ENCODE measurements around the gene ARL11. TPM values are rescaled to one million over a fixed set of nuclear protein-coding genes. Genes with fewer than 3 reads are reported as not detected.
"Not testable (repeated sequence)": the region's sequence is repeated elsewhere in the genome, so short reads cannot be mapped to it uniquely, and the experiment has no call there.

ARL11 gene
- polyA plus RNA-seq (2013, experiment 1 of 2; ENCODE audit: insufficient read length) = 0.02 TPM
- not detected for polyA plus RNA-seq (2013, experiment 2 of 2; ENCODE audit: insufficient read length)

- DNase-seq = no peak
Measured at GRCh38 chr13:49627831-49628652, at the start of gene ARL11. ARL11 (plus strand) TSS chr13:49628507; CDS start chr13:49630448, 1,941 bp downstream.

DNA sequence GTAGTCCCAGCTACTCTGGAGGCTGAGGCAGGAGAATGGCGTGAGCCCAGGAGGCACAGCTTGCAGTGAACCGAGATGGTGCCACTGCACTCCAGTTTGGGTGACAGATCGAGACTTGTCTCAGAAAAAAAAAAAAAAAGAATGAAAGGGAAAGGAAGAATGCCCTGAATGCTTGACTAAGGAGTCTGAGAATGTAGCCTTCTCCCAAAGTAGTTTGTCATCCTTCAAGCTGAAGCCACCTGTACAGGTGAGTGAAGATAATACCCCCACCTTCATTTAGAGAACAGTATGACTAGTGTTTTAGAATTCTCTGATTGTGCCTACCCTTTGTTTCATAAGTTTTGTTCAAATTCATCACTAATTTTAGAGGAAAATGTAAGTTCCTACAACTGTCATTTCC is 48.8 kb upstream of the ARL11 start:
- no peak for DNase-seq

DNA sequence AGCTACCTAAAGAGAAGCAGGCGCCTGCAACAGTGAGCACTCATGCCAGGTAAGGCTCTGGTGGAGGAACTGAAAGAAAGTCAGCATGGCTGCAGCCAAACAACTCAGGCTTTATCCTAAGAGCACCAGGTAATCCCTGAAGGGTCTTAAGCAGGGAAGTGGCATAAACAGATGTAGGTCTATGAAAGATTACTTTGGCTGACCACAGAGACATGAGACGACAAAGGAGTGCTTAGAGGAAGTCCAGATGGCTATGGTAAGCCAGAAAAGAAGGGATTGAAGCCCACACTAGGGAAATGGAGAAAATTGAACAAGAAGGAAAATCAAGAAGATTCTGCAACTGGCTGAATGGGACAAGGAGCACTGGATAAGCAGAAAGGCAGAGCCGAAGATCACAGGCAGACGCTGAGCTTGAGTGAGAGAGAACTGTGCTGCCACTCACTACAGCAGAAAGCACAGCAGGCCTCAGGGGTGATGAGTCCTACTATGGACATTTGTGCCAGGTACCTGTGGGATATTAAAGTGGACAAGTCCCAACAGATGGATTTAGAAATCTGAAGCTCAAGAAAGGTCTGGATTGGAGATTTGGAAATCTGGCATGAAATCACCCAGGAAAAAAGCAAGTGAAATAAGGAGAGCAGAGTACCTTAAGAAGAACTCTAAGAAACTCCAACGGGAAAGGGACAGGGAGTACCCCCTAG is 47.2 kb upstream of the ARL11 start:
- DNase-seq = no peak

DNA sequence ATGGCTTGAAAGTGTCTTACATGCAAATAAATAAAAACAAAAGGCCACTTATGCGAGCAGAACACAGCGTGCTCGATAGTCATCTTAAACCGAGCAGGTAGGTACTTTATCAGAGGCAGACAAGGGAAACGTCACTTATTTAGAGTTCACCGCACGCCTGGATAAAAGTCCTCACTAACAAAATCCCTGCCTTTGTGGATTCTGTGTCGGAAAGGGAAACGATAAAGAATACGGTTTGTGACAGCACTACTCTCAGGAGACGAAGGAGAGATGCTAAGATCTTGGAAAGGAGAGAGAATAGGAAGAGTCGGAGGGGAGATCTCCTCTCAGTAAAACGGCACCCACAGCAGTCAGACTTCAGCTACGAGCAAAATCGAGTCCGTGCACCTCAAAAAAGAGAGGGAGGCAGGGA is 43.5 kb upstream of the ARL11 start:
- no peak for DNase-seq

DNA sequence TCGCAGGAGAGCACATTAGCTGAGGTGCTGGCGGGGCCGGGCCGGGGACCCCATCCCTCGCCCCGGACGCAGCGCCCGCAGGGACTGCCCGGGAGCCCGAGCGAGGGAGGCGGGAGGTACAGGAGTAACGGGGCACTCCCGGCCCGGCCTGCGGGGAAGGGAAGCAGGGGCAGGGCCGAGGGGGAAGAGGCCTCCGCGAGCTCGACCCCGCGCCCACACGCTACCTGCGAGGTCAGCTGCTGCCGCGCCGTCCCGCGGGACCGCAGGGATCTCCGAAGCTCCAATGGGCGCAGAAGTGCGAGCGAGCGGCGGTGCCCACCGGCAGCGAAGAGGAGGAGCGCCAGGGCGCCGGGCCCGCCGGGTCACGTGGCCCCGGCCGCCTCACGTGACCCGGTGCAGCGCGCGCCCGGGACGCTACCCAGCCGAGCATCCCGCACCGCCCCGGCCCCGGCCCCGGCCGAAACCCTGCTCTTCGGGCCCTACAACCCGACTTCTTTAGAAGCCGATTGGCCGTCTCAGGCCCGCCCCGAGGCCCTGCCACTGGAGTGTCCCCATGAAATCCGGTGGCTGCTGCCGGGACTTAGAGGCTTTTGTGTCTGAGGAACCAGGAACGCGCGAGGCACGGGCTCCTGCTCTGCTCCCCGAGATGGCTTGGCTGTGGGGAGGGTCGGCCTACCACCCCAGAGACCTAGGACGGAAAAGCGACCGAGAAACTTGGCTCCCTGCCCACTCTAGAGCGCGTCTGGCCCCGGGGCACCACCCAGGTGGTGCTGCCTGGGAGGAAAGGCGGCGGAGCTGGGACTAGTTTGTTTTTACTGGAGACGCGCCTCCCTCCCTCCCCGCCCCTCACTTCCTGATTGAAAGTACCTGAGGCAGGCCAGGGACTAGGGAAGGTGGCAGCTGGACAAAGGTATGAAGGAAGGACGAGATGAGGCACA is 42.8 kb upstream of the ARL11 start, which contains the start of gene RCBTB1:
RCBTB1 (minus strand) TSS at position 339 of the 938 bp plus-strand sequence. CDS start 18,279 bp downstream, outside the sequence.
- peak; percentile 70 for DNase-seq

DNA sequence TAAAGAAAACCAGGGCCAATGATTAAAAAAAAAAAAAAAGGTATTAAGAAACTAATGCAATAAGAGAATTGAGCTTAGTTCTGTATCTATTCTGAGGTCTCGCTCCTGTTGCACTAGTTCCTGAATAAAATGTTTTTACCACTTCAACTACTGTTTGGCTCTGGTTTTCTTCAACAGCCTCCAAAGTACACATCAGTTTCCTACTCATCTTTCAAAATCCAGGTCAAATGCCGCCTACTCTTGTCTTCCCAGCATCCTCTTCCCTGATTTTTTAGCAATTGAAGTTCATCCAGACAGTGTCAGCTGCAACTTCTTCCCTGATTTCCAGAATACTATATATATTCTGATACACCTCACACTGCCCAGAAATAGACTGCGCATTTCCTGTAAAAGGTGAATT is 41.6 kb upstream of the ARL11 start:
- DNase-seq = no peak

DNA sequence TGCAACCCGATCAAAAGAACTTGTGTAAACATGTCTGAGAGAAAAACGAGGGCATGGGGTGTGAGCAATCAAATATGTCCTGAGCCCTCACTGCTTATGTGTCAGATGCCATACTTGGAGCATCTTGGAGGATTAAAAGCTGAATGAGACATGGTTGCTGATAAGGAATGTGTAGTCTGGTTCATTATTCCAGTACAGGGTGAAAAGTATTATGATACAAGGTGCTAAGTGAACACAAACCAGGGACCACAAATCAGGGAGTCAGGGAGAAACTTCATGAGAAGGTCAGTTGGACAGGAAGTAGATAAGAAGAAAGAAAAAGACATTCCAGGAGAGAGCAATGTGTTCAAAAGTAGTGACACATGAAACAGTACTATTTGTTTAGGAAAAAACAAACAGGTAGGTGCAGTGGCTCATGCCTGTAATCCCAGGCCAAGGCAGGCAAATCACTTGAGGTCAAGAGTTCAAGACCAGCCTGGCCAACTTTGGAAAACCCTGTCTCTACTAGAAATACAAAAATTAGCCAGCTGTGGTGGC is 40.9 kb upstream of the ARL11 start:
- peak; percentile 8 for DNase-seq

DNA sequence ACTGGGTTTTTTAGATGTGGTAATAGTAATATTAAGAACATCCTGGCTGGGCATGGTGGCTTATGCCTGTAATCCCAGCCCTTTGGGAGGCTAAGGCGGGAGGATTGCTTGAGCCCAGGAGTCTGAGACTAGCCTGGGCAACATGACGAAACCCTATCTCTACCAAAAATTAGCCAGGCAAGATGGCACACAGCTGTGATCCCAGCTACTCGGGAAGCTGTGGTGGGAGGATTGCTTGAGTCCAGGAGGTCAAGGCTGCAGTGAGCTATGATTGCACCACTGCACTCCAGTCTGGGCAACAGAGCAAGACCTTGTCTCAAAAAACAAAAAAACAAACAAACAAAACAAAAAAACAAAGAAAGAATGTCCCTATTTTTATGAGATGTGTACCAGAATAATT is 37.6 kb upstream of the ARL11 start:
- not testable (repeated sequence) for DNase-seq

GRCh38 chr13:49593876-49594275 is 34.4 kb upstream of the ARL11 start:
- DNase-seq = not testable (repeated sequence)

GRCh38 chr13:49594576-49594975 is 33.7 kb upstream of the ARL11 start:
- DNase-seq = no peak

GRCh38 chr13:49596221-49596620 is 32.1 kb upstream of the ARL11 start:
- no peak for DNase-seq

- no peak for DNase-seq
Measured at GRCh38 chr13:49597043-49597641, 31.2 kb upstream of the ARL11 start.

DNA sequence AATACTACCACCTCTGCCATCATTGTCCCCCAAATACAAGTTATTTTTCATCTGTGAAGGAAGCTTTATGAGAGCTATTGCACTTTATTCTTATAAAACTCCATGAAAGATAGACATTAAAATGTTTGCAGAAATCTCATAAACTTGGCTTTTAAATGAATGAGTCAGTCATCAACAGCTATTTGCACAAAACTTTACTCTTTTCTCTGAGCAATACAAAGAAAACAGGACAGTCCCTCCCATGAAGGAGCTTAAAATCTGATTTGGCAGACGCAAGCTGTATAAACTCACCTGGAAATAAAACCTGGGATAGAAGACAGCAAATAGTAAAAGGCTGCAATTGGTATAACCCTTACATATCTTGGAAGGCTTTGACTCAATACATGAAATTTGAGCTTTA is 26.3 kb upstream of the ARL11 start:
- no peak for DNase-seq

DNA sequence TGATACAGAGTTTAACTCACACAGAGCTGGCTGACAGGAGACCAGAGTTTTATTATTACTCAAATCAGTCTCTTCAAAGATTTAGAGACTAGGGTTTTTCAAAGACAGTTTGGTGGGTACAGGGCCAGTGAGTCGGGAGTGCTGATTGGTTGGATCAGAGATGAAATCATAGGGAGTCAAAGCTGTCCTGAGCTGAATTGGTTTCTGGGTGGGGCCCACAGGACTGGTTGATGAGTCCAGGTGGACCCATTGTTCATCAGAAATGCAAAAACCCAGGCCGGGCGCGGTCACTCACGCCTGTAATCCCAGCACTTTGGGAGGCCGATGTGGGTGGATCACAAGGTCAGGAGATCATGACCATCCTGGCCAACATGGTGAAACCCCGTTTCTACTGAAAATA is 25.7 kb upstream of the ARL11 start:
- DNase-seq = not testable (repeated sequence)

DNA sequence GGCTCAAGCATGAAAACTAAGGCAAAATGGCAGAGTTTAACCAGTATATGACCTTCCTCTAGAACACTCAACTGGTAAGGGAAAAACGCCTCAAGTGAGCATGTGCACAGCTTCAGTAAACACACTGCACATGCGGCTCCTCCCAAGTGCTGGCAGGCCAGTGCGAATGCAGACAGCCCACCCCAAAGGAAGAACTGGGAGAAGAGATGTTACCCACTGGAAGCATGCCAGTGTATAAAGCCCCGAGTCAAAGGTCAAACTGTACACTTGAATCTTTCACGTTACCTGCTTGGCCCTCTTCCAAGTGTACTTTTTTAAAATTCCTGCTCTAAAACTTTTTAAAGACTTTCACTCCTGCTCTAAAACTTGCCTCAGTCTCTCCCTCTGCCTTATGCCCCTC is 23.7 kb upstream of the ARL11 start:
- DNase-seq = no peak

DNA sequence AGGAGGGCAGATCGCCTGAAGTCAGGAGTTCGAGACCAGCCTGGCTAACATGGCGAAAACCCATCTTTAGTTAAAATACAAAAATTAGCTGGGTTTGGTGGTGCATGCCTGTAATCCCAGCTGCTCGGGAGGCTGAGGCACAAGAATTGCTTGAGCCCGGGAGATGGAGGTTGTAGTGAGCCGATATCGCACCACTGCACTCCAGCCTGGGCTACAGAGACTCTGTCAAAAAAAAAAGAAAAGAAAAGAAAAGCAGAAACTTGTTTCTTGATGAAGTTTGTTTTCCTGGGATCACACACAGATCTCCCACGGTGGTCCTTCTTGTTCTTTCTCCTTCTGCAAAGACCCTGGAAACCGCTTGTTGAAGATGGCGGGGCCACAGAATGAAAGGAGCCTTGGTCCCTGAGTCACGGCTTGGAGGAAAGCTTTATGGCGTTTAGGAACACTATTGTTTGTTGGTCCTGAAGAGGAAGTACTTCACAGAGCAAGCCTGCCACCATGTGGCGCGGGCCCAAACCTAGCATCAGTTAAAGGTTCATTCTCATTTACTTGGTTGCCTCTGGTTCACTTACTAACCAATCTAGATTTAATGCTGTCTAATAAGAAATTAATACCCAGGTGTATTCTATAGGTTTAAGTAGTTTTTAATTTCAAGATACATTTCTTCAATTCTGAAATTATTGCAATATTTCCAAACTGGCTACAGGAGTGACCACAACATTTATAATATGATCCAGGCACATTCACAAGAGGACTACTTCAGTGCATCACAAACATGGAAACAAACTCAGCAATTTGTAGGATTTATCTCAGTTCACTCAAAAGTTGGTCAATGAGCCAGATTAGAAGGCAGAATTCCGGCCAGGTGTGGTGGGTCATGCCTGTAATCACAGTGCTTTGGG is 21.3 kb upstream of the ARL11 start:
- DNase-seq = peak; percentile 86

DNA sequence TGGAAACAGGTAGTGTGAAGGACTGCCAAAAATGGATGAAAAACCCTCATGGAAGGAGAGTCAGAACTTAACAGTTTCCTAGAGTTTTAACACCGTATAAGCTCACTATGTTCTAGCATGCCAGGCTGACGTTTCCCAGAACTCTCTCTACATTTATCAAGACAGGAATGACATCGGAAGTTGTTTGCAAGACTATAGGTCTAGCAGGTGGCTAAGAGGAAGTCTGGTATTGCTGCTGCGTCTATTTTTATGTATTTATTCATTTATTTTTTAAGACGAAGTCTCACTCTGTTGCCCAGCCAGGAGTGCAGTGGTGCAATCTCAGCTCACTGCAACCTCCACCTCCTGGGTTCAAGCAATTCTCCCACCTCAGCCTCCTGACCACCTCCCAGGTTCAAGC is 20.5 kb upstream of the ARL11 start:
- DNase-seq = no peak

DNA sequence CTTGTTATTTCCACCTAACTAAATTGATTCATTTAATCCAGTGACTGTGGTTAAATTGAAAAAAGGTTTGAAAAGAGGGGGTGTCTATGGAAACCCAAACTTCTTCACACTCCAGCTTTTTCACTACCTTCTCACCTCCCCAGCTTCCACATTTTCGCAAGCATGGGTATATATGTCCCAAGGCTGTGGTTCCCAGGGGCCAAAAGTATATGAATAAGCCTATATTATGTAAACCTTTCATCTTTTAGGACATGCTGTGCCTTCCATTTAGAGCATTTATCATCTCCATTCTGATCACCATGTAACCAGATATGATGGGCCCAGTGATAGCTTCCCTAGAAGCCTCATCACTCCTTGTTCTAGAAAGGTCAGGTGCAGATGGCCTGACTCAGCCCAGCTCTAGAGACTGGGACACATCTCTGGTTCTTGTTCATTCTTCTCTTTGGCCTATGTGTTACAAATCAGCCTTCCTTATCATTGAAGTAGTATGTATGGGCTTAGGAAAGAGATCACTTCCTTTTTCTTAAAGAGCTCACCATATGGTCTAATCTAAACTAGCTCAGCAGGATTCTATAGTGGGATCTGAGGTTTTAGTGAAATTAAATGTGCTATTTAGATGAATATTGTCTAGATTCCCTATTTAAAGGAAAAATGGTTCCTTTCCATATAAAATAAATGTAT is 19.5 kb upstream of the ARL11 start:
- no peak for DNase-seq

GRCh38 chr13:49610176-49610575 is 18.1 kb upstream of the ARL11 start:
- no peak for DNase-seq

GRCh38 chr13:49612042-49612441 is 16.3 kb upstream of the ARL11 start:
- not testable (repeated sequence) for DNase-seq

Data from fibroblast of skin of scalp (primary cell).